Measurements from ENCODE around the gene THBS1. TPM values are rescaled to one million over a fixed set of nuclear protein-coding genes. Genes with fewer than 3 reads are reported as not detected.

The THBS1 gene
- total RNA-seq, 1 donor from 2014 or later: 513 TPM

- TF ChIP-seq POLR2AphosphoS5 (IDR thresholded peaks at IDR 0.05; ENCODE audit: insufficient read depth in 1 of 2, low read depth in 1 of 2) (no peak), CTCF (IDR thresholded peaks at IDR 0.05) (no peak), POLR2A (IDR thresholded peaks at IDR 0.05) (no peak)
- no peaks in the 10 kb centered on the region for H3K27me3 ChIP-seq
- H3K9me3 ChIP-seq: no peaks in the 10 kb centered on the region
- no peak overlapping the region for H3K4me3 ChIP-seq
- no peak overlapping the region for H3K27ac ChIP-seq
- DNase-seq (ENCODE audit: extremely low spot score in 2 of 2): no peak
- peaks cover 6% of the 10 kb centered on the region for H3K4me1 ChIP-seq
- intact Hi-C loops (cut with DNase I): no loop called here
- H3K36me3 ChIP-seq: no peaks in the 10 kb centered on the region
Observed at GRCh38 chr15:39638041-39638440, 57.2 kb downstream of the THBS1 start.

GRCh38 chr15:39639037-39639436, 58.2 kb downstream of the THBS1 start:
- Histone ChIP-seq H3K4me1 (peaks cover 6% of the 10 kb centered on the region), H3K9me3 (no peaks in the 10 kb centered on the region), H3K36me3 (no peaks in the 10 kb centered on the region), H3K27me3 (no peaks in the 10 kb centered on the region), H3K4me3 (no peak overlapping the region), H3K27ac (no peak overlapping the region)
- TF ChIP-seq CTCF (IDR thresholded peaks at IDR 0.05): no peak
- TF ChIP-seq POLR2A (IDR thresholded peaks at IDR 0.05): no peak
- no peak for TF ChIP-seq POLR2AphosphoS5 (IDR thresholded peaks at IDR 0.05; ENCODE audit: insufficient read depth in 1 of 2, low read depth in 1 of 2)
- intact Hi-C loops (cut with DNase I): no loop called here
- DNase-seq (ENCODE audit: extremely low spot score in 2 of 2): no peak

GRCh38 chr15:39640665-39641064, 59.8 kb downstream of the THBS1 start:
- Histone ChIP-seq H3K4me3 (no peak overlapping the region), H3K36me3 (no peaks in the 10 kb centered on the region), H3K9me3 (no peaks in the 10 kb centered on the region), H3K27me3 (no peaks in the 10 kb centered on the region), H3K4me1 (peaks cover 6% of the 10 kb centered on the region), H3K27ac (no peak overlapping the region)
- intact Hi-C loops (cut with DNase I): no loop called here
- no peak for DNase-seq (ENCODE audit: extremely low spot score in 2 of 2)
- no peak for TF ChIP-seq POLR2AphosphoS5 (IDR thresholded peaks at IDR 0.05; ENCODE audit: insufficient read depth in 1 of 2, low read depth in 1 of 2)
- no peak for TF ChIP-seq CTCF (IDR thresholded peaks at IDR 0.05)
- TF ChIP-seq POLR2A (IDR thresholded peaks at IDR 0.05): no peak

GRCh38 chr15:39641191-39641889, 60.5 kb downstream of the THBS1 start:
- Histone ChIP-seq H3K4me3 (no peak overlapping the region), H3K9me3 (no peaks in the 10 kb centered on the region), H3K27me3 (no peaks in the 10 kb centered on the region), H3K4me1 (peaks cover 6% of the 10 kb centered on the region), H3K27ac (no peak overlapping the region), H3K36me3 (no peaks in the 10 kb centered on the region)
- no peak for TF ChIP-seq CTCF (IDR thresholded peaks at IDR 0.05)
- no peak for TF ChIP-seq POLR2AphosphoS5 (IDR thresholded peaks at IDR 0.05; ENCODE audit: insufficient read depth in 1 of 2, low read depth in 1 of 2)
- TF ChIP-seq POLR2A (IDR thresholded peaks at IDR 0.05): no peak
- intact Hi-C loops (cut with DNase I): no loop called here
- DNase-seq (ENCODE audit: extremely low spot score in 2 of 2): no peak

GRCh38 chr15:39642011-39642640, 61.2 kb downstream of the THBS1 start:
- intact Hi-C loops (cut with DNase I): no loop called here
- no peak for DNase-seq (ENCODE audit: extremely low spot score in 2 of 2)
- no peaks in the 10 kb centered on the region for H3K36me3 ChIP-seq
- no peak overlapping the region for H3K27ac ChIP-seq
- no peaks in the 10 kb centered on the region for H3K9me3 ChIP-seq
- H3K4me1 ChIP-seq: peaks cover 6% of the 10 kb centered on the region
- H3K4me3 ChIP-seq: no peak overlapping the region
- H3K27me3 ChIP-seq: no peaks in the 10 kb centered on the region
- TF ChIP-seq POLR2AphosphoS5 (IDR thresholded peaks at IDR 0.05; ENCODE audit: insufficient read depth in 1 of 2, low read depth in 1 of 2): no peak
- no peak for TF ChIP-seq POLR2A (IDR thresholded peaks at IDR 0.05)
- TF ChIP-seq CTCF (IDR thresholded peaks at IDR 0.05): no peak

All from vagina (tissue), 2 donors.